IPS-18c (cell line): ENCODE data around the gene ARHGEF37.
"Not testable (repeated sequence)": the region's sequence is repeated elsewhere in the genome, so short reads cannot be mapped to it uniquely, and the experiment has no call there.

Source experiments
- H3K4me3 ChIP-seq: 2 replicates; pipeline ENCODE4 v1.7.0; 2013; ENCODE audit warnings: low read depth, mild to moderate bottlenecking, low read length, moderate library complexity; ENCODE audit not compliant: insufficient read depth
- H3K9me3 ChIP-seq: one replicate; pipeline ENCODE4 v1.6.1; 2013; ENCODE audit warnings: mild to moderate bottlenecking, low read length, moderate library complexity; ENCODE audit not compliant: control insufficient read depth, insufficient read depth

The ARHGEF37 gene

DNA sequence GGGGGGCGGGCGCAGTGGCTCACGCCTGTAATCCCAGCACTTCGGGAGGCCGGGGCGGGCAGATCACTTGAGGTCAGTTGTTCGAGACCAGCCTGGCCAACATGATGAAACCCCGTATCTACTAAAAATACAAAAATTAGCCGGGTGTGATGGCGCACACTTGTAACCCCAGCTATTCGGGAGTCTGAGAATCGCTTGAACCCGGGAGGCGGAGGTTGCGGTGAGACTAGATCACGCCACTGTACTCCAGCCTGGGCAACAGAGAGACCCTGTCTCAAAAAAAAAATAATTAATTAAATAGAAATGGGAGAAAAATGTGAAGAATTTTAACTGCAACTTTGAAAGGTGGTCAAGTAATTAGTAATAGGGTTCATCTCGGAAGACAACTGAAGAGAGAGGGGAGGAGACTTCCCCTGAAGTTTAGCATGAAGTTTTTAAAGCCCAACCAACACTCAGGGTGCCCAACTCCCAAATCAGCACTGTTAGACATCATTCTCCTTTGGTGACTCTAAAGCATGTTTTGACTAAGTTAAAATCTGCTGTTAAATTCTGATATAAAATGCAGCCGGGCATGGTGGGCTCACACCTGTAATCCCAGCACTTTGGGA, 28.6 kb upstream of the ARHGEF37 start:
- no peak overlapping the region; the same call in 1 of the 2 replicates for H3K4me3 ChIP-seq
- H3K9me3 ChIP-seq = no peaks in the 10 kb centered on the region

DNA sequence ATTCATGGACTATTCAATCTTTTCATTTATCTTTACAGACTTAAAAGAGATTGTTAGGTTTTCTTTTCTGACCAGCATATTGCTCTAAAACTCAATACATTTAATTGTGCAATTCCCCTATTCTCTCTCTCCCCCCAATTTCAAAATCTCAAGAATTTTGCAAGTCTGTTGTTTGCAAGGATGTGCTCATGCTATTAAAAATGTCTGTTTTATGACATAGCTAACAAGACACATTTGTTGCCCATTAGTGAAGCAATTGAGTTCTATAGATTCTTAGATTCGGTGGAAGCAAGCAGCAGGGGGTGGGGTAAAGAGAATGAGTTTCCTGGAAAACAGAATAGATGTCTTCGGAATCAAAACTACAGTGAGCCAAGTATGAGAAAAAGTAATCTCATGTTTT, 21.6 kb upstream of the ARHGEF37 start:
- H3K4me3 ChIP-seq = no peak overlapping the region
- H3K9me3 ChIP-seq = no peaks in the 10 kb centered on the region

- H3K9me3 ChIP-seq = no peaks in the 10 kb centered on the region
- no peak overlapping the region for H3K4me3 ChIP-seq
These were observed 19.4 kb upstream of the ARHGEF37 start for GRCh38 chr5:149561848-149562247.

GRCh38 chr5:149563466-149563865, 17.8 kb upstream of the ARHGEF37 start:
- H3K9me3 ChIP-seq = no peaks in the 10 kb centered on the region
- no peak overlapping the region for H3K4me3 ChIP-seq

DNA sequence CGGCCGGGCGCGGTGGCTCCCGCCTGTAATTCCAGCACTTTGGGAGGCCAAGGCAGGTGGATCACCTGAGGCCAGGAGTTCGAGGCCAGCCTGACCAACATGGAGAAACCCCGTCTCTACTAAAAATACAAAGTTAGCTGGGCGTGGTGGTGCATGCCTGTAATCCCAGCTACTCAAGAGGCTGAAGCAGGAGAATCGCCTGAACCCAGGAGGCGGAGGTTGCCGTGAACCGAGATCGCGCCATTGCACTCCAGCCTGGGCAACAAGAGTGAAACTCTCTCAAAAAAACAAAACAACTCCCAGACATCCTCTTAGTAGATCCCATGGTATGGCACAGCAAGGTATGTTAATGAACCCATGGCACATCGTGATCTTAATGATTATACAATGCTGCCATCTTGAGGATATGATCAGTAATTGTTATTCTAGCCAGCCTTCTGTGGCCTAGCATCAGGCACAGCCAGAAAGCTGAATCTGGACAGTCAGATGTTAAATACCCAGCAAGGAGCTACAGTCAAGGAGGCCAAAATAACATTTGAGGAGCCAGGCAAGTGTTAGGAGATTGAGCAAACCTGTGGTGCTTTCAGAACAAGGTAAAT, 16.7 kb upstream of the ARHGEF37 start:
- not testable (repeated sequence) for H3K4me3 ChIP-seq, H3K9me3 ChIP-seq

GRCh38 chr5:149567226-149567625, 14.1 kb upstream of the ARHGEF37 start:
- no peak overlapping the region for H3K4me3 ChIP-seq
- no peaks in the 10 kb centered on the region for H3K9me3 ChIP-seq

- Histone ChIP-seq H3K9me3 (no peaks in the 10 kb centered on the region), H3K4me3 (no peak overlapping the region)
These were observed 9.1 kb upstream of the ARHGEF37 start for GRCh38 chr5:149572170-149572569.

GRCh38 chr5:149572576-149573231, 8.6 kb upstream of the ARHGEF37 start:
- Histone ChIP-seq H3K9me3 (no peaks in the 10 kb centered on the region), H3K4me3 (no peak overlapping the region)

DNA sequence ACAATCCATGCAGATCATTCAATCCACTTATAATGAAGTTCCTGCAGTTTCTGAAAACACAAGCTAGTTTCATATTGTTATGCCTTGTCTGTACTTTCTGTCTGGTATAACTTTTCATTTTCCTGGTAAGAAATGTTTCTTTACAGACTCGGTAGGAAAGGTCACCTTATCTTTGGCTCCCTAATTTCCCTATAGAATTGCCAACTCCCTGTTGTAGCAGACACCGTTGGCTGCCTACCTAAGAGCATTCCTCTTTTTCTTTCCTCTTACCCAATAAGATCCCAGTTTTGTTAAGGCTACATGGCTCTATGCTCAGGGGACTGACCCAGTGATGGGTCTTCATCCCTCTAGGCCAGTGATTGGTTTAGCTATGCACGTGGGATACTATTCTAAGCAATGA, 6.2 kb upstream of the ARHGEF37 start:
- H3K9me3 ChIP-seq = no peaks in the 10 kb centered on the region
- no peak overlapping the region for H3K4me3 ChIP-seq

GRCh38 chr5:149576021-149576420, 5.3 kb upstream of the ARHGEF37 start:
- Histone ChIP-seq H3K4me3 (no peak overlapping the region), H3K9me3 (no peaks in the 10 kb centered on the region)

DNA sequence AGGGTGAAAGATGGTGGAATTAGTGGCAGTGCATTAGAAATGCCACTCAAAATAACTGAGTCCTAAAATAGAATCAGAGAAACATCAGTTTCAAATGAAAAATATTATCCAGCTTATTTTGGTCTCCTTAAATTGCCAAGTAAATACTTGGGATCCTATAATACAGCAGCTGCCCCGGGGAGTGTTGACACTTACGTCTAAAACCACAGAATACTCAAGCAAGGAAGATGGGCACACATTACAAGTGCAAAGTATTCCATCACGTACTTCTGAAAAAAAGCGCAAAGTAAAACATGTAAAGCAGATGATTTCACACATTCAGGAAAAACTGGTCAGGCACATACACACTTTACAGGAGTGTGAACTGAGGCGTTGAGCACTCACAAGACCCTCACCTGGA, 2.4 kb upstream of the ARHGEF37 start:
- H3K9me3 ChIP-seq = no peaks in the 10 kb centered on the region

DNA sequence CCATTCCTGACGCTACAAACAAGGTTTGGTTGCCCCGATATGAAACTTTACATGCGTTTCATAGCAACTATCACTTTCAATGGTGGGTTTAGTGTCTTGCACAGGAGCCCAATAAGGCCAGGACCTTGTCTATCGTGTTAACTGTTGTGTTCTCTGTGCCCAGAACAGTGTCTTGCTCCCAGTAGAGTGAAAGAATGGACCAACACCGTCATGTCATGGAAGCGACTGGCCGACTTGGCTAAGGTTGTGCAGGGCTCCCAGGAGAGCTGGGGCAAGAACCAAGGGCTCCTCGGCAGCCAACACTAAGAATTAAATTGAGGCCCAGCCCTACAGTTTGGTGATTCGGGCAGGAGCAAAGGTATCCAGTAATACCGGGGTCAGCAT, 498 bp upstream of the ARHGEF37 start:
- Histone ChIP-seq H3K9me3 (no peaks in the 10 kb centered on the region), H3K4me3 (peak overlapping the region; percentile 60; the same call in 1 of the 2 replicates)

More for the DNA sequence above, 2.4 kb upstream of the ARHGEF37 start:
- H3K4me3 ChIP-seq = no peak overlapping the region

DNA sequence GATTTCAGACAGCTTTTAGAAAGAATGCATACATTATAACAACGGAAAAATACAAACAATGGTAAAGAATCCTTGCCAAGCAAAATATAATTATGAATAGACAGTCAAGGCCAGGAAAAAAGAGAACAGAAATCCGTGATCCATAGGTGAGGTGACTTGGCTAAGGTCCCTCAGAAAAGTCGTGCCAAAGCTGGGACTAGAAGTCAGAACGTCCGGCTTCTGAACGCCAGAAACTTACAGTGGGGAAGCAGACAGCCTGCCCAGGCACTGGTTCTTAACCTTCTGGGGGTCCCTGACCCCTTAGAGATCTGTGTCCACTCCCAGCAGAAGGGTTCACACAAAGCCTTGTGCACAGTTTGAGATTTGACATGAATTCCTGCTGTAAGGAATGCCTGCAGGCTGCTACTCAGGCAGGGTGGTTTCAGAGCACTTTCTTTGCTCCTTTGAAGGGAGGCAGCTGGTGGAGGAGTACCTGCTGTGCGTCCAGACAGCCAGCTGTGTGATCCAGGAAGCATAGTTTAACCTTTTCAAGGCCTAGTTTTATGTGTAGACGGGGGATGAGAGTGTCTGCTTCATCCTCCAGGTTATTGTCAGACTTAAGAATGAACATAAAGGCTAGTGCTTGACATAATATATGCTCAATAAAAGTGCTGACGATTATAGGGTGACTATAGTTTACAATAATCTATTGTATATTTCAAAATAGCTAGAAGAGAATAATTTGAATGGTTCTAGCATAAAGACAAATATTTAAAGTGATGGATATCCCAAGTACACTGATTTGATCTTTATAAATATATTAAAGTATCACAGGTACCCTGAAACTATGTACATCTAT, 852 bp downstream of the ARHGEF37 start:
- H3K9me3 ChIP-seq = no peaks in the 10 kb centered on the region
- H3K4me3 ChIP-seq = peak overlapping the region; percentile 60; the same call in 1 of the 2 replicates

GRCh38 chr5:149583394-149583793, 2.1 kb downstream of the ARHGEF37 start:
- H3K4me3 ChIP-seq = no peak overlapping the region

DNA sequence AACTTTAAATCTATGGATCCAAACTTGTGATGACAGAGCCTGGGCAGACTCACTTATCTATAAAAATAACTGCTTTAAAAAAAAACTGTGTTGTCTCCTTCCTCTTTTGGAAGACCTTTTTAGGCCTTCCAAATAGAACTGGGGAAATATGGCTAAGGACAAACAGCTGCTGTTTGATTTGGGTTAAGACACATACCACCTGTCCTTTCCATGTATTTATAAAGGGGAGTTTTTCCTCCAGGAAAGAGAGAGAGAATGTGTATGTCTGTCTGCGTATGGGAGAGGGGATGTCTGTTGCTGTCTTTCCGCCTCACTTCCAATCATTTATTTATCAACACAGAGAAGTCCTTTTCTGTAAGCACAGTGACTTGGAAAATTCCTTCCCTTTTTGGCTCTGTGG, 2.8 kb downstream of the ARHGEF37 start:
- Histone ChIP-seq H3K9me3 (no peaks in the 10 kb centered on the region), H3K4me3 (no peak overlapping the region)

More at GRCh38 chr5:149583394-149583793, 2.1 kb downstream of the ARHGEF37 start:
- no peaks in the 10 kb centered on the region for H3K9me3 ChIP-seq

DNA sequence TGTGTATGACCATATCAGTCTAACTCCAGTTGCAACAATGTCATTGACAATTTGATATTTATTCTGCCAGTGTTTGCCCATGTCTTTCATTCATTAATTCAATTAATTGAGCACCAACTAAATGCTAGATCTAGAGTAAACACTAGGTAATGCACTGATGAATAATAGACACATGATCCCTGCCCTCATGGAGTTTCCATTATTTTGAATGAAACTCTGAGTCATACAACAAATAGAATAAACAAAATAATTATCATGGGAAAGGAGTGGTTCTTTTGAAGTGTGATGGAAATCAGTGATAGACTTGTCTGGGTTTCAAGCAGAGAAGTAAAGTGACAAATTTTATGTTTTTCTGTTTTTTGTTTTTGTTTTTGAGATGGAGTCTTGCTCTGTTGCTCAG, 4.6 kb downstream of the ARHGEF37 start:
- no peak overlapping the region for H3K4me3 ChIP-seq
- no peaks in the 10 kb centered on the region for H3K9me3 ChIP-seq

DNA sequence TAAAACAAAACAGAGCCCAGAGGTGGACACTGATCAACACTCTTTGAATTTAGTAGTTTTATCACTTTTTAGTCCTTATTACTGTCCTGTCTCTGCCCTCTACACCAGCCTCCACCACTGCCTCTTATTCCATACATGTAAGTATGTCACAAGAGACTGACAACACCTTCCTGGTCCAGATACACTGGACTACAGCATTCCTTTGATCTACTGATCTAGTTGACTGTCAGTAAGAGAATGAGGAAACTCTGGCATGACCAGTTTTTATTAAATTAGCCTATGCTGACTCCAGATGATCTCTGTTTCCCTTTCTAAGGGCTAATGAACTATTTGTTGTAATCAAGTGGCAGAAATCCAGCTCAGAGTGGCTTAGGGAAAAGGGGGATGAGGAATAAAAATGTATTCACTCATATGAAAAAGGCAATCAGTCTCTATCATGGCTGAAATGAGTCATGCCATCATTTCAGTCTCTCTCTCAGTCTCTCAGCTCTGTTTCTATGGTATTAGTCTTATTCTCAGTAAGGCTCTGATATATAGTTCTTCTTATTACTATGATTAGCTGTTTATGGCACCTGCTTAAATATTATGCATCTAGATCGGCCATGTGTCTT, 5.5 kb downstream of the ARHGEF37 start:
- Histone ChIP-seq H3K4me3 (no peak overlapping the region), H3K9me3 (no peaks in the 10 kb centered on the region)
